GM03348 (cell line): ENCODE data around the gene TNNT2.

Source experiments
- DNase-seq: peaks from one replicate; pipeline ENCODE4 v3.0.0; 2012; ENCODE audit warnings: low spot score

TNNT2 gene

DNA sequence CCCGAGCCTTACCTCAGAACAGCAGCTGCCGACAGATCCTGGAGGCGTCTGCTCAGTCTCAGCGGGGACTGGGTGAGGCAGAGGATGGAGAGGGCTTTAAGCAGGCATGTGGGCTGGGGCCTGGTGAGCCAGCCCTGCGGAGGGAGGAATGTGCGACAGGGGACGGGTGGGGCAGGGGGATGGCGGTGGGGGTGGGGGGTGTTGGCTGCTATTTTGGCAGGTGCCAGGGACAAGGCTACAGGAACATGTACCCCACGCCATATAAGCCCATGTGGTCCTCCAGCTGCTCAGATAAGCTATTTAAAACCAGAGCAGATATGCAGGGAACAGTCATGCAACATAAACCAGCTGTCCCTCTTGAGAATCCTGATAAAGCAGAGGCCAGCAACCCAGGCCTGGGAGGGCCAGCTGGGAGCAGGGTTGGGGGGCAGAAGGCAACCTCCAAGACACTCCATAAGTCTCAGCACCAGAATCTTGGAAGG, at the start of gene TNNT2:
Gene TNNT2 (minus strand): TSS at position 70 of the 482 bp plus-strand sequence. CDS start 4,426 bp downstream, outside the sequence.
- DNase-seq, result no peak

DNA sequence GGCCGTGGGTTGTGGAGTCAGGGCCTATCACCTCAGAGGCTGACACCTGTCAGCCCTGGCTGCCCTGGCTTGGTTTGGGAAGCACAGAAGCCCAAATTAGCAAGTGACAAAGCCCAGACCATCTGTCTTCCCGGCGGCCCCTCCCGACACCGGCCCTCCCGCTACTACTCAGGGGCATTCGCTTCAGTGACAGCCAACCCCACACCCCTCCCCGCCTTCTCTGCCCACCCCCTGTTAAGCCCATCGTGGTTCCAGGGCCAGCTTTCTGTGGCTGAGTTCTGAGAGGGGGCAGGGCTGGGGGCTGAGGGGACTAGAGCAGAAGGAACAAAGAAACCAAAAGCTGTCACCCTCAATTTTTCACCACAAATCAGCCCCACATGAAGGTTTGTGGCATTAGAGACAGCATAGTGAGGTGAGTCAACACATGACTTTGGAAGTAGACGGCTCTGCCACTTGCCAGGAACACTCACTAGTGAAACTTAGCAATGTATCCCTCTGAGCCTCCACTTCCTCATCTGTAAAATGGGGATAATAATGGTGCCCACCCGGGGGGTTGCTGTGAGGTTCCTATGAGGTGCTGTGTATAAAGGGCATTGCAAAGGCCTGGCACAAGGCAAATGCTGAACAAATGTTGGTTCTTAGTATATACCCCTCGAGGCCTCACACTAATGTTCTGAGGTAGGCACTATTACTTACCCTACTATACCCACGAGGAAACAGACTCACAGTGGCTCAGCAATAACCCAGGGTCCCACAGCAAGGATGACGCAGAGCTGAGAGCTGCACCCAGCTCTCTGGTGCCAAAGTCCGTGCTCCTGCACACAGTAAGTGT, 49.2 kb upstream of the TNNT2 start:
- DNase-seq, result no peak

DNA sequence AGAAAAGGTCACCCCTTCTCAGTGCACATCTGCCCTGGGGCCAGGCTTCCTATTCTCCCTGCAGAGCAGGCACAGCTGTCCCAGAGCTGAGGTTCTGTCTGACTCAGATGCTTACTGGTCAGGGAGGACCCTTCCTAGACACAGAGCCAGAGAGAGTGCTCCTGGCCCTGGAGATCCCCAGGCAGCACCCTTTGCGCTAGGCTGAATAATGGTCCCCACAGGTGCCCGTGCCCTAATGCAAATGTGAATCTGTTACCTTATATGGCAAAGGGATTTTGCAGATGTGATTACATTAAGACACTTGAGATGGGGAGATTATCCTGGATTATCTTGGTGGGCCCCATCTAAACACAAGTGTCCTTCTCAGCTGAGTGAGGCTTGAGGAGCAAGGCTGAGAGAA, 46.7 kb upstream of the TNNT2 start:
- DNase-seq, result no peak

DNA sequence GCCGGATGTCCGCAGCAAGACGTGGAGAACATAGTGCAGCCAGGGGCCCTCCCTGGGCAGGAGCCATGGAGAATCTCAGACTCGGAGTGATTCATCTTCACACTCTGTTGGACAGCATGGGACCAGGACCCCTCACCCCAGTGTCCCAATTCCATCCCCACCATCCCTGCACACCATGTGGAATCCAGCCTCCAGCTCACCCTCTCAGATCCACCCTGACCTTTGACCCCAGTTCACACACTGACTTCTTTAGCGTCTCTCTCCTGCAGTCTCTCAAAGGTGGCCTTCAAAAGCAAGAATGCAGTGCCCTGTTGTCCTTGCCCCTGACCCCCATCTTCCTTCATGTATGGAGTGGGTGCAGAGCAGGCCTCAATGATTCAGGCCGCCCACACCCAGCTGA, 46.2 kb upstream of the TNNT2 start:
- no peak for DNase-seq

DNA sequence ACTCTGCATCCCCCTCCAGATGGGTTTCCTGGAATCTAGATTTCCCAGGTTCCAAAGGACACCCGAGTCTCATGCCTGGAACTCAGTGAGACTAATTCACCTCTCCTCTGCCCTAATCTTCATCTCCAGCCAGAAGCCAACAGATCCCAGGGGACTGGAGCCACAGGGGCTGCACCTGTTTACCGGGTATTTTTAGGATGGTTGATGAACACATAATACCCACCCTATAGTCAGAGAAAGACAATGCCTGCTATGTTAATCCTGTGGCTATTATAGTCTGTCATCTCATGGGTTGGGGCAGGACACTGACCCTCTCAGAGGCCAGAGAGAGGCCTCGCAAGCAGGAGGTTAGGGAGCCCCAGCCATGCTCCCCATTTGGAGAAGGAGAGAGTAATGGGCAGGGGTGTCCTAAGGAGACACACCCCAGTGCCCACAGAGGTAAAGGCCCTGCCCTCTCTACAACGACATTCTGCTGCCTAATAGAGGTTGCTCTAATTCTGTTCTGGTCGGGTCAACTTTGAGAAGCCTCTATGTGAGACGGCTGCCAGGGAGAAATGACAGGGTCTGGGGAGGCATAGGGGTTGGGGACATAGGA, 45.1 kb upstream of the TNNT2 start:
- no peak for DNase-seq

DNA sequence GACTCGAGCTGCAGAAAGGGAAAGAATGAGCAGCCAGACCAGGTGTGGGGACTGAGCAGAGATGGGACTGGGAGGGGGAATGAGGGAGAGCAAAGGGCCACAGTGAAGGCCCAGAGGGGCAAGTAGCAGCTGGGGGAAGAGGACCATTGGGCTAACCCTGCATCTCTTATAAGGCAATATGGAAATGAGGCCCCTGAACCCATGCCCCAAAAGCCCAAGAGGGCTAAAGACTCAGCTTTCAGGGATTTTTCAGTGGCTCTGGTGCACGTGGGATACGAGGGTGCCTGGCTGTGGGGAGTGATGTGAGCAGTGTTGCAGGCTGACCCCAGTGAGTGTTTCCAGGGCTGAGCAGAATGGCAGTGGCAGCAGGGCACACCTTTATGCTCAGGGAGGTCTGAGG, 44.5 kb upstream of the TNNT2 start:
- DNase-seq, result no peak

DNA sequence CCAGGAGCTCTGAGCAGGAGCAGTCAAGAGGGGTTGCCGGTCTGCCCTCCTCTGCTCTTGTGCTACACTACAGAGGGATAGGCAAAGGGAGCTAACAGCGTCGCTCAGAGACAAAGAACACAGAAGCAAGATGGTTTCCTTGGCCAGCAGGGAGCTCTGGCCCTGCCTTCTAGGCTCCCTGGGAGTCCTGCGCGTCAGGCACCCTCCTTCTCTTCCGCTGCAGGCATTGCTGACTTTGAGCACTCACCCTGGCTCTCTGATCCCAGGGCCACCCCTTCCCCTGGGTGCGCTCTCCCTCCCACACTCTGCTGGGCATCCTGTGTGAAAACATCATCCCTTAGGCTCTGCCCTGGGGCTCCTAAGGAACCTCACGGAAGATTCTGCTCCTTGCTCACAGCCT, 43.6 kb upstream of the TNNT2 start:
- no peak for DNase-seq

DNA sequence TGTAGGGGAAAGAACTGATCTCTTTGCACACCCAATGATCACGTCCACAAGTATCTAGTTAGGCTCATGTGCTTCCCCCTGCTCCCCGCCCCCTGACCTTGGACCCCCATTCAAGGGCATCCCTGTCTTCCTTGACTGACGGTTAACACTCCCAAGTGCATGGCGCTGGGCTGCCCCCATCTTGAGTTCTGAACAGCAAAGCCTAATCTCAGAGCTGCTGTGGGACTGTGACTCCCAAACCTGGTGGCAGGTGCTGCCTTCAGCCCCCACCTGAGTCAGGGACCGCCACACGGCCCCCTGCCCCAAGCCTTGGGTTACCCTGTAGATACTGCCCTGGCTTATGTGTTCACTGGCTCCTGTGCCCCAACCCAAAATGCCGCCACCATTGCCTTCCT, 43.1 kb upstream of the TNNT2 start:
- no peak for DNase-seq

DNA sequence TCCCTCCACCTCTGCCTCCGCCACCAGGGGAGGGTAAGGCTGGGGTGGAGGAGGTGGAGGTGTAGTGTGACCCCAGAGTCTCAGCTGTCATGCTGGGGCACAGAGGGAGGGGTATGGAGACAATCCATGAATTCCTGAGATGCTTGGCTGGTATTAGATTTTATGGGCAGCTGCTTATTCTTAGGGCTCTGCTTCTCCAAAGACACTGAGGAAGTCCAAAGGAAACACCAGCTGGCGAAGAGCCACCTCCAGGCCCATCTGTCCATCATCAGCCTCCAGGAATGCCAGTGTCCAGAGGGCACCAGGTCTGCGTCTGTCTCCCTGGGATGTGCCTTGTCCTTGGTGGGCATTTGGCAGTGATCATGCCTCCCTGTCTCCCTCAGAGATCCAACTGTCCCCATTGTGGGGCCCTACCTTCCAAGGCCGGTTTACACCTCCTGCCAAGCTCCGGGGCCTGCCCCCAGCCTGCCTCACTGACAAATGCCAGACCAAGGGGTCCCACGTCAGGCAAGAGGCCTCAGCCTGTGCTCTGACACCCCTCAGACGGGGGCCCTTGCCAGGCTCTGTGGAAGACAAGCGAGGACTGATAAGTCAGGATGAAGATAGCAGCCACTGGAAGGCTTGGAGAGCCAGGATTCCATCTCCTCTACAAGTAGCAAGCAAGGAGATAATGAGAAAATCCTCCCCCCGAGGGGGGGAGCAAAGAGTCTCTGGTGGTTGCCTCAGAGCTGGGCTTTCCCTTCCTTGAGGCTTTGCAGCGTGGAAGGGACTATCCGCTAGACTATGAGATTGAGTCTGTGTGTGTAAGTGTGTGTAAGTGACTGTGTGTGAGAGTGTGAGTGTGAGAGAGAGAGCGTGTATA, 42.5 kb upstream of the TNNT2 start:
- DNase-seq, result no peak

DNA sequence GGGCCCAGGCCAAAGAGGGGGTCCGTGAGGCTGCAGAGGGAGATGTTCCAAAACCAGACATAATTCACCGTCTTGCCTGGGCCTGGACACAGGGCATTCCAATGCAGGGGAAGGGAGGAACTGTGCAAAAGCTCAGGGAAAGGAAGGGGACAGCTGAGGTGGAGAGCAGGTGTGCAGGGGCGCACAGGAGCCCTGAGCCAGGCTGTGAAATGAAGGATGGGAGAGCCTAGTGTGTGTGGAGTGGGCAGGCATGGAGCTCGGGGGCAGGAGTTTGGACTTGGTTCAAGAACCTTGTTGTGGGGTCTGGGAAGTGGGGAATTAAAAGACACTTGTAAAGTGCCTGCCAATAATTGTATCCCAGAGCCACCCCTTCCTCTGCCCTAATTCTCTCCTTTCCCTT, 41.8 kb upstream of the TNNT2 start:
- no peak for DNase-seq

DNA sequence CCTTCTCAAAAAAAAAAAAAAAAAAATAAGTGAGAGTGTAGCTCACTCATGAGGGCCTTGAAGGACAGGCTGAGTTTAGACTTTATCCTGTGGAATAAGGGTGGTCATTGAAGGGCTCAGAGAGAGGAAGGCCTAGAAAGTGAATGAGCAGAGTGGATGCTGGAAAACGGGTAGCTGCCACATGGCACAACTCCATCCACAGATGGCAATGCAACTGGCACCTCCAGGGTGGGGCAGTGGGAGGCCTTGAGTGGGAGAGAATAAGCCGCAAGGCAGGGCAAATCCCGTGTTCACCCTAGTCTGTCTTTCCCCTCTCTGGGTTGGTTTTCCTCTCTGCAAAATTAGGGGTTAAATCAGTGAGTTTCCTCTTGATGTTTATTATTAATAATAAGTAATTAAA, 41.0 kb upstream of the TNNT2 start:
- no peak for DNase-seq

DNA sequence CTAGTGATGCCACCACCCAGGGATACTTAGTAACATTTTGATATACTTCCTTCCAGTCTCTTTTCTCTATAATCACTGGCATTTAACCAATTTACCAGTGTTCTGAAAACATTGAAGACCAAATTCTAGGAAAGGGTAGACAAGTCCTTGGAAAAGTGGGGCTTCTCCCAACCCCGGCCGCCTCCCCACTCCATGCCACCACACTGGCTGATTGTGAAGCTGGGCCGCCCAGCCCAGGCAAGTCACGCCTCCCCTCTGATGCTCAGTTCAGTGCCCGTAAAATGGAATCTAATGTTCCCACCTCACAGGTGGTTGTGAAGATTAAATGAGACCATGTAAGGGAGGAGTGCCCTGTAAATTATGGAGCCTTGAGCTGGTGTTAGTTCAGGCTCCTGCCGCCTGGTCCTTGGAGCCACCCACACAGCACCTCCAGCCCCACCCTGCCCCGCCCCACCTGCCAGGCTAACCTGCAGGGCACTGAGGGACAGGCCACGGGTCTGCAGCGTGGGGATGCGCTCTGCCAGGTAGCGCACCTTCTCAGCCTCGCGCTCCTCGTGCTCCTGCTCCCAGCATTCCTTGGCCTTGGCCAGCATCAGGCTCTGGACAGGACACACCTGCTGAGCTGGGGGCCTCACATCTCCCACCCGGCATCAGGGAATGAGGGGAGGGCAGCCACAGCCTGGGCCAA, 36.7 kb upstream of the TNNT2 start:
- no peak for DNase-seq

DNA sequence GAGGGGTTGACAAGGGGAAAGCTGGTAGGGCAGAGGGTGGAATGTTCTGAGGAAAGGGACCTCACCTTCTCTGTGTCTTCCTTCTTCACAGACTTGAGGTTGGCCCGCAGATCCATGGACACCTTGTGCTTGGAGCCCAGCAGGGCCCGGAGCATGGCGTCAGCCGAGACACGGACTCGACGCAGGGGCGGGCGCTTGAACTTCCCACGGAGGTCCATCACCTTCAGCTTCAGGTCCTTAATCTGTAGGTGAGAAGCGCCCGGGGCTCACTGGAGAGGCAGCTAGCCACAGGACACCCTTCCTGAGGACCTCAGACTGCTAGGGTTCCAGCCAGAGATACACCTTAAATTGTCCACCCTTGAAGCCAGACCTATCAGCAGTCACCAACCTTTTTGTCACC, 33.8 kb upstream of the TNNT2 start:
- DNase-seq, result no peak

DNA sequence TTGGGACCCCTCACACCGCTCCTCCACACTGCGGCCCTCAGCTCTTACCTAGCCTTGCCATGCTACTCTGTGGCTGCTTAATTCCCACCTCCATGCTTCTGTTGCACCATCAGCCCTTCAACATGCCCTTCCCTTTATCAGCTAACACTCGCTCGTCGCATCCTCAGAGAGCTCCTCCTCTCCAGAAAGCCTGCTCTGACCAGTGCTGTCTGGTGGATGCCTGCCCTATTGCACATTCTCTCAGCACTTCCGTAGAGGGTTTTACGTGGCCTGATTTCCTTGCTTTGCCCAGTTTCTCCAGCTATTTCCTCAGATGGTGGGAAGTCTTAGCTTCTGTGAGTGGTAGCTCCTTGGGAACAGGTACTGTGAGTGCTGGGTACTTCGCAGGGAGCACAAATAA, 32.0 kb upstream of the TNNT2 start:
- DNase-seq, result no peak

DNA sequence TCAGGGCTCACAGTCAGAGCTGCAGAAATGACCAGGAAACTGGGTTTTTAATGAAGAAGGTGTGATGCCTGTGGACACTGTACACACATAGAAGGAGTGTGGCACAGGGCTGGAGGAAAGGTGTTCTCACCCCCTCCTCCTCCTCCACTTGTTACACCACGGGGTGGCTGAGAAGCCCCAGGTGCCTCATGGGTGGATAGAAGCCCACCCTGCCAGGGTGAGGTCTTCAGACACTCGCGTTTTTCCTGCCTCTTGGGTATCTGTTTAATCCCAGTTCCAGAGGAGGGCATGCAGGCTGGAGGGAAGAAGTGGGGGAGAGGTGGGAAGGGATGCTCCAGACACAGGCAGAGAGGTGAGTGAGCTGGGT, 31.3 kb upstream of the TNNT2 start:
- no peak for DNase-seq

DNA sequence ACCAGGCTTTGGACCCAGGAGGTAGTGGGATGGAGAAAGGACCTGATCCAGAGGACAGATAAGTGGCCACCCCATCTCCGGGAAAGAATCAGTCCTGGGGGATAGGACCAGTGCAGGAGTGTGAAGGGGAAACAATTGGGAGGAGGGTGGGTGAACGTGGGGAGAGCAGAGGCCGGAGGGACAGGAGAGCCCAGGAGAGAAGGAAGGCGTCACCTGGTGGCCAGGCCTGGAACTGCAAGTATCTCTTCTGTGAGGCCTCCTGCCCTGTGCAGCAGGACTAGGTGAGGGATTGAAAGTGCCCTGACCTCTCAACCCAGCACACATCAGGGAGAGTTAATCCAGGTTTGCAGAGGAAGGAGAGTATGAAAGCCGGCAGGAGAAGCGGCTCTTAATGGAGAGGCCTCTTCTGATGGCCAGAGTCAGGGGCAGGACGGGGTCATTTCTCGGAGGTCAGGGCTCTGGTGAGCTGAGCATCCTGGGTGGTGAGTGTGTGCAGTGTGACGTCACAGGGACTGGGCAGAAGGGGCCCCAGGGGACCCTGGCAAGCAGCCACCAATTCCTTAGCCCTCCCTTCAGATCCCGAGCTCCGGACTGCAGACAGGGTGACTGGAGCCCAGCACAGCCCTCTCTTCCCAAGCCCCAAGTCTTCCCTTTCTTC, 30.8 kb upstream of the TNNT2 start:
- DNase-seq, result peak; percentile 93

DNA sequence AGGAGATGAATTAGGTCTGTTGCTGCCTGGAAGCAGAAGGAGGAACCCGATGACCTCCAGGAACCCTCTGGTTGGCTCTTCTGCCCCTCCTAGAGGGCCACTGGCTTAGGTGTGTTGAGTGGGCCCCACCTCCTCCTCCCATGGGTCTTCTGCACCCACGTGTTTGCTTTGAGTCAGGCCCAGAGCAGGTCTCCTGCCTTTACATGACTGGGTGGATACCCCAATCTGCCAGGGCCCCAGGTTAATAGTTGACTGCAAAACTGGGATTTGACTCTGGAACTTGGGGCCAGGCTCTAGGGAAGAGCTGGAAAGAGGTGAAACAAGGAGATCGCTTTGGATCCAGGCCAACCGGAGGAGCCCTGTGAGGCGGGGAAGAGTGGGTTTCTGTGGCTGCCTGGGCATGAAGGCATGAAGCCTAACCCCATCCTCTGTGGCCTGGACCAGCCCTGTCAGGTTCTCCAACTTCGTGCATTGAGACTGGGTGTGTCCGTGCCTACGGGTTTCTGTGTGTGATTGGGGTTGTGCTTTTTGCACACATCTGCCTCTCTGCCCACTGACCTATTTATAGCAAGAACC, 29.4 kb upstream of the TNNT2 start:
- no peak for DNase-seq

DNA sequence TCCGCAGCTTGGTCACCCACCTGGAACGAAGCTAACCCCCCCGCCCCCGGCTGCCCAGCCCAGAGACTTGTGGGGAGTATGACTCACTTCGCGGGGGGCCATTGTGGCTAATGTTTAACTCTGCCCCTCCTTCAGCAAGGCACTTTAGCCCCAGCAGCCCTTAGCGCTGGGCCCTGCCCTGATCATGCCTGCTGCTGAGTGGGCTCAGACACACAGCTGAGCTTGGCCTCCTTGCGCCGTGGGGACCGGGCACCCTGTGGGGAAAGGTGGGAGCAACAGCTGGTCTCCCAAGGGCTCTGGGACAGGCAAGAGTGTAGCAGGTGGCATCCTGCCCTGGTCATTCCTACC, 28.0 kb upstream of the TNNT2 start:
- DNase-seq, result no peak

DNA sequence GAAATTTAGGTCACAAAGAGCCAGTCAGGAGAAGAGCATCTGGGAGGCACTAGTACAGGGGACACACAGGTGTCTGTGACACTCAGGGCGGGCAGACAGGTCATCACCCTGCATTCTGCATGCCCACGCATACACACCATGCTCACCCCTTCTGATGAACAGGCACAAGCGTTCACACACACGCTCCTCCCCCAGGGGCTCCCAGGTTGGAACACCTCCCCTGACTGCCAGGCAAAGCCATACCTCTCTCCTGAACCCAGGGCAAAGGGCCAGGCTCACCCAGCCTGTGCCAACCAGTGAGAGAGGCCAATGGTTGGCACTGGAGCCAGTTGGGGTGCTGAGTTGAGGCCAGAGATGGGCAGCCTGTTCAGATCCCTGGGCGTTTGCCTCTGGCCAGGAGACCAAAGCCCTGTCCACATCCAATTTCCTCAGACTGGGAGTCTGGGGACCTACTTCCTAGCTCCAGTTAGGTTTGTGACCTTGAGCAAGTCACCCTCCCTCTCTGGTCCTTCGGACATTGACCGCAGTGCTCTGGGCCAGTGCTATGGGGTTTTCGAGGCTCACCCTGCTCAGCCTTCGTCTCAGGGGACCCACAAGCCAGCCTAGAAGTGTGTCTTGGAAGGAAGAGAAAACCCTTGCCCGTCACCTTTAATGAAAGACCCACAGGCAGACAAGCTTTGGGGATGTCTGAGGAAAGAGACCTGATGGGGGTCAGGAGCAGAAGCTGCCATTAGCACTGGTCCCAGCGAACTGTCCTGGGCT, 27.4 kb upstream of the TNNT2 start:
- no peak for DNase-seq

DNA sequence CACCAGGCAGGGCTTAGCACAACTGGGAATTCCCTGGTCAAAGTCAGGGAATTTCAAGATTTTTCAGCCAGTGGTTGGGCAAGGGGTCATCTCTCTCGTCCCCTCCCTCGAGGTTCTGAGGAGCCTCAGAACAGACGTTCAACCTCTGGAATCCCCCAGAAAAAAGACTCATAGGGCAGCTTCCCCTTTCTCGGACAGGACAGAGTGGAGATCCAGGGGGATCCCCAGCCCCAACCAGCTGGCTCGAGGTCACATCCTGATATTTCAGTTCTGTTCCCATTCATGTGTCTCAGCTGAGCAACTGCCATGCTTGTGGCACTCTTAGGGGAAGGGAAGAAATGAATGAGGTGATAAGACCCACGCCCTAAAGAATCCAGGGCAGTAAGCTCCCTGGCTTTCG, 26.6 kb upstream of the TNNT2 start:
- no peak for DNase-seq

DNA sequence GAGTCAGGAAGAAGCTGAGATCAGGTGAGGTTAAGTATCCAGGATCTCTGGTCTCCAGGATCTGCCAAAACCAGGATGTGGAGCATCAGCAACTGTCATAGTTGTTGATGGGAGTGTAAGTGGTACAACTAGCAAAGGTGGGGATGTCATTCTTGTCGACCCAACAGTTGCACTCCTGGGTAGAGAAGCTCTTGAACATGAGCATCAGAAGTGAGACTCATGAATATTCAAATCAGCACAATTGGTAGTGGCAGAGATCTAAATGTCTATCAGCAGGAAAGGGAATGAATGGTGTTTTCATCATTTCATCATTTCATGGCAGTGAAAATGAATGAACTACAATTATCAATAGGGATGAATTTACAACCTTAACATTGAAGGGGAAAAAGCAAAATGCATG, 25.9 kb upstream of the TNNT2 start:
- DNase-seq, result no peak
